ENCODE measurements around the gene NXN.
"Not testable (repeated sequence)": the region's sequence is repeated elsewhere in the genome, so short reads cannot be mapped to it uniquely, and the experiment has no call there.

Gene NXN

DNA sequence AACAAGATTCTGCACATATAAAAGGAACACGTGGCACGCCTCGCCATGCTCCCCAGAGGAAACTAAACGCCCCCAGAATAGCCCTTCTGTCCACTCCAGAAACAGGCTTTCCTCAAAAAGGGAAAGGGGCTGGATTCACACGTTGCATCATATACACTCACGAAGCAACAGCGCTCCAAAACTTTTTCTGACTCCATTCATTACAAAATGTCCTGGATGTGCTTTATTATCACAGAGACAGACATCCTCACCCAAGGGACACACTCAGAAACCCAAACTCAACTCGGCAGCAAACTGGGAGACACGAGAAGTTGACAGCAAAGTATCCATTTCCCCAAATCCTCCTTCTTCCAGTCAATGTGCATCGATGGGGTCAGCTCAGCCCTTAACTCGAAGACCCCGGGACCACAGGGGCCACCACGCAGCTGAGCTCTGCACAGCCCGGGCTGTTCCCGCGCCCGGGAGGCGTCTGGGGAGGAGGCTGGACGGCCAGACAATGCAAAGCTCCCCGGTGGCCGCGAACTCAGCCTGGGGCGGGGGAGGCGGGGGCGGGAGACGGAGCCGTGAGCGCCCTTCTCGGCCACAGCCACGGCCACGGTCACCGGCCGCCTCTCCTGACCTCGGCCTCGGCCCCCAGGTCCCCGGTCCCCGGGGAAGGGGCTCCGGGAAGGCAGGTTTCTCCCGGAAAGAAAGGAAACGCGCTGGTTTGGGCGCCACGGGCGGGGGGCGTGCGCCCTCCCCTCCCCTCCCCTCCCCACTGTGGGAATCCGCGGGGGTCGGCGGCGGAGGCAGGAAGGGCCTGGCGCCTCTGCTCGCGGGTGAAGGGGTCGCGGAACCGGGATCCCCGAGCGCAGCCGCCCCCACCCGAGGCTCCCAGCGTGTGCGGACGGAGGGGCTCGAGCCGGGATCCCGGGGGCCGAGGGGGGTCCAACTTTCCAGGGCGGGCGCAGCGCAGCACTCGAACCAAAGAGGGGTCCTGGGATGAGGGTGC lies 1.2 kb downstream of the NXN start:
- no peak for ATAC-seq

- no peak for ATAC-seq
These were observed 2.4 kb downstream of the NXN start for GRCh38 chr17:977166-977565.

DNA sequence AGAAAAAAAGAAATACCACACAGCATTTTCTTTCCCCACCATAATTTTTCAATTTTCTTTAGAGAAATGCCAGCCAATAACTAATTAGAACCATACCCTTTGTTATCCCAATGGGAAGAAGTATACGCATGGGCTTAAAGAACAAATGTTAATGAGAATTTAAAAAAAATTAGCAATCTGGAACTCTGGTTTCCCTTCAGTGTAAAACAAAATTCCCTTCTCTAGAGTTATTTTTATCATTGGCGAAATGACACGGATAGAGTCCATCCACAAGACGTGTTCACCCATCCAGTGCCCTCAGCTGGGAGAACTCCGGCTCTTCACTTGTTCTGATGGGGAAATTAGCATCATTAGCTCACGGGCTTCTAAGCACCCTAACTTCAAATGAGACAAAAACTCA lies 3.3 kb downstream of the NXN start:
- ATAC-seq: no peak

DNA sequence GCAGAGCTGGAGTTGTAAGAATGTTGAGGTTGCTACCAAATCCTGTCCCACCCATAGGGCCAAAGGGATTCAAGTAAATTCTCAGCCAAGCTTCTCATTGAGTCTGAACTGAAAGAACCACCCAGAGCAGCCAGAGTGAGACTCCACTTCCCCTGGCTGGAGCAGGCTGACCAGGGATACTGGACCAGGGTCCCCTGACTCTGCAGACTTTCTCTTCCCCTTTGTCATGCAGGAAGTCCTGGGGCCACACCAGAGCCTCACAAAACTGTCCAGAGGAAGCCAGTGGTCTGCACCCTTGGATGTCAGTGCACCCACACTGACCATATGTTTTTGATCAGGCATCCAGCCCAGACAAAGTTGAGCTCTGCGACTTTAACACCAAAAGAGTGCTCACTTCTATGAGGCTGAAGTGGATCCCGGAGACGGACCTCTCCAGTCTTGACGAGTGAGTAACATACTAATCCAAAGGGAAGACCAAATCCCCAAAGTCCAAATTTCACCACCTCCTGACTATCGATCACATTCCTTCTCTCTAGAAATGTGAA lies 4.1 kb downstream of the NXN start:
- ATAC-seq: no peak

DNA sequence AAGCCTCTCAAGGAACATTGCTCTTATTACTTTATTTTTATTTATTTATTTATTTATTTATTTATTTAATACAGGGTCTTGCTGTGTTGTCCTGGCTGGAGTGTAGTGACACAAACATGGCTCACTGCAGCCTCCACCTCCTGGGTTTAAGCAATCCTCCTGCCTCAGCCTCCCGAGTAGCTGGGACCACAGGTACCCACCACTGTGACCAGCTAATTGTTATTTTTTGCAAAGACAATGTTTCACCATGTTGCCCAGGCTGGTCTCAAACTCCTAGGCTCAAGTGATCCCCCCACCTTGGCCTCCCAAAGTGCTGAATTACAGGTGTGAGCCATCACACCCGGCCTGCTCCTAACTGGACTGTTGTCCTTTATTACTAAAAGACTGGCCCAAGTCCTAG lies 4.8 kb downstream of the NXN start:
- not testable (repeated sequence) for ATAC-seq

- ATAC-seq: no peak
These were observed 6.5 kb downstream of the NXN start for GRCh38 chr17:973053-973452.

DNA sequence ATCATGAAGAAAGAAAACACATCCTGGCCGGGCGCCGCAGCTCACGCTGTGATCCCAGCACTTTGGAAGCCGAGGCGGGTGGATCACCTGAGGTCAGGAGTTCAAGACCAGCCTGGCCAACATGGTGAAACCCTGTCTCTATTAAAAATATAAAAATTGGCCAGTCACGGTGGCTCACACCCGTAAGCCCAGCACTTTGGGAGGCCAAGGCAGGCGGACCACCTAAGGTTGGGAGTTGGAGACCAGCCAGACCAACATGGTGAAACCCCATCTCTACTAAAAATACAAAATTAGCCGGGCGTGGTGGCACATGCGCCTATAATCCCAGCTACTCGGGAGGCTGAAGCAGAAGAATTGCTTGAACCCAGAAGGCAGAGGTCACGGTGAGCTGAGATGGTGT lies 7.7 kb downstream of the NXN start:
- ATAC-seq: not testable (repeated sequence)

- ATAC-seq: no peak
These were observed 9.2 kb downstream of the NXN start for GRCh38 chr17:970364-970763.

DNA sequence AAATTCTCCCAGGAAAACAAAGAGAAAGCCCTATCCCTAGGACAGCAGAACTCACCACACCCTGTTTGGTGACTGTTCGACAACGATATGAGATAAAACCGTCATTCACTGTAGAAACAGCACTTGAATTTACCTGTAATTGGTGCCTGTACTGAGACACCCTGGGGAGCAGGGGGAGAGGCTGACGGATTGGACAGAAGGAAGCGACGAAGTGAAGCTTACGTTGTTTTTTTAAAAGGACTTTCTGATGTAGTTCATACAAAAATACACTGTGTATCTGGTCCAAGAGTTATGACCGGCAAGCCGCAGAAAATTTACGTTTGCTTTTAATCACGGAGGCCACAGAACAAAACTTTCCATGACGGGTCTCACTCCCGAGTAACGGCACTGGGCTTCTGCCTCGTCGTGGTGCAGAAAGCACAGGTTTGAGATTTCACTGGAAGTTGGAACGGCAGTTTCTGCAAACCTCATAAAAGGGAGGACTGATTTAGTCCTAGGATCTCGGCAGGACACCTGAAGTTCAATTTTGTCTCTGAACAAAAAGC lies 9.7 kb downstream of the NXN start:
- no peak for ATAC-seq

DNA sequence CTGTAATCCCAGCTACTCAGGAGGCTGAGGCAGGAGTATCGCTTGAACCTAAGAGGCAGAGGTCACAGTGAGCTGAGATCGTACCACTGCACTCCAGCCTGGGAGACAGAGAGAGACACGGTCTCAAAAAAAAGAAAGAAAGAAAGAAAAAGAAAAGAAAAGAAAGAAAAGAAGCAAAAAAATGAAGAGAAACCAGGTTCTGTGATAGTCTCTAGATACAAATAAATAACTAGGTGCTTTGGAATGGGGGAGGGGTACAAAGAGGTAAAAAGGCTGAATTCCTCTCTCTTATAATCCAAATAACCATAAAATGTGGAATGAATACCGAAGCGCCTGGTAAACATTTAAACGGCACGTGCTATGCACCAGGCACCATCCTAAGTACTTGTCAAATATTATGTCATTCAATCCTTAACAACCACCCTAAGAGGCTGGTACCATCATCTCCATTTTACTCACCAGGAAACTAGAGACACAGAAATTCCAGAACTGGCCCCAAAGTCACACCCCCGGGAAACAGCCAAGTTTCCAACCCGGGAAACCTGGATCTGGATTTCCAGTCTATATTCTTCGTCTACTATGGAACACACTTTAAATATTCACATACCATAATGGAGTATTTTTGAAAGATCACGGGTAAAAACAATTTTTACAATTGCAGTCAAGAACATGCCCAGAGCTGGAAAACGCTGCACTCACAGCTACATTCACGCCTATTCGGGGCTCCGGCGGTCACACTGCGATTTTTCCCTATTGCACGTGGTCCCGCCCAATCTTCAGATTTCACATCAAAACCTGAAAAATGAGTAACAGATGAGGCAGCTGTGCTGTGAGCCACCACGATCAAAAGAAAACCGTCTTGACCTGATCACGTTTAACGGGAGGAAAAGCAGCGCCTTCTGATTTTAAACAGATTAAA lies 10.5 kb downstream of the NXN start:
- no peak for ATAC-seq

DNA sequence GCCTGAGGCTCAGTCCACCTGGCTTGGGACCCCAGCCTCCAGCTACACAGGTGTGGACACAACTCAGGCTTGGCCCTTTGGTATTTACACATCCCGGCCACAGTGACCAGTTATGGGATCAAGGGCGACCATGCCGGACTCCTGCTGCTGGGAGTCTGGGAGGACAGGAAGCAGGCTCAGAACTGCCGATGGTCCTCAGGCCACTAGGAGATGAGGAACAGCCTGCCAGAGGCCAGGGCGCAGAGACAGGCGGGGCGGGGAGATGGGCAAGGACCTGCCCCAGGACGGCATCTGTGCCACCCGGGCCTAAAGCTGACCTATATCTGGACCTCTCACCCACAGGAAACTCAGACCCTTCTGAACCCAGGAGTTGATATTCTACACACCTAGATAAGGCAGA lies 12.5 kb downstream of the NXN start:
- no peak for ATAC-seq

GRCh38 chr17:965311-965989 lies 14.1 kb downstream of the NXN start:
- ATAC-seq: no peak

GRCh38 chr17:964876-965275 lies 14.7 kb downstream of the NXN start:
- no peak for ATAC-seq

GRCh38 chr17:962670-963069 lies 16.9 kb downstream of the NXN start:
- ATAC-seq: no peak

GRCh38 chr17:962166-962565 lies 17.4 kb downstream of the NXN start:
- ATAC-seq: no peak

DNA sequence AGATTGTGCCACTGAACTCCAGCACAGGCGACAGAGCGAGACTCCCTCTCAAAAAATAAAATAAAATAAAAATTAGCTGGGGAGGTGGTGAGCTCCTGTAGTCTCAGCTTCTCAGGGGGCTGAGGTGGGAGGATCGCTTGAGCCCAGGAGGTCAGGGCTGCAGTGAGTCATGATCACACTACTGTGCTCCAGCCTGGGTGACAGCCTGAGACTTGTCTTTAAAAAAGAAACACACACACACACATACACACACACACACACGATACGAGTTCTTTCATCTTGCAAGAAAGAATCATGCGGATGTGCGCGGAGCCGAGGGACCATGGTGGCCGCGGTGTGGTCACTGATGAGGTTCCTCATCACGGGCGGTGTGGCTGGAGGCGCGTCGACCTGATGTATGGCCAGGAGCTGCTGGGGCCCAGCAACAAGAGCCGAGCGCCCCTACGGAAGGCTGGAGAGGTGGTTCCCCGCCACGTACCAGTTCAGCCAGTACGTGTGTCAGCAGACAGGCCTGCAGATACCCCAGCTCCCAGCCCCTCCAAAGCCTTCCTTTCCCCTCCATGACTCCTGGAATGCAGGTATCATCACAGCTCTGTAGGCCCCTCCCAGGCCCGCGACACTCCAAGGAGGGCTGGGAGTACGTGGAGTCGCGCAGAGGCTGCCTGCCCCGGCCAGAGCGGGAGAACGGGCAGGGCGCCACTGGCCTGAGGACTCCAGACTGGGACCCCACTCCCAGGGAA lies 20.7 kb downstream of the NXN start:
- no peak for ATAC-seq

DNA sequence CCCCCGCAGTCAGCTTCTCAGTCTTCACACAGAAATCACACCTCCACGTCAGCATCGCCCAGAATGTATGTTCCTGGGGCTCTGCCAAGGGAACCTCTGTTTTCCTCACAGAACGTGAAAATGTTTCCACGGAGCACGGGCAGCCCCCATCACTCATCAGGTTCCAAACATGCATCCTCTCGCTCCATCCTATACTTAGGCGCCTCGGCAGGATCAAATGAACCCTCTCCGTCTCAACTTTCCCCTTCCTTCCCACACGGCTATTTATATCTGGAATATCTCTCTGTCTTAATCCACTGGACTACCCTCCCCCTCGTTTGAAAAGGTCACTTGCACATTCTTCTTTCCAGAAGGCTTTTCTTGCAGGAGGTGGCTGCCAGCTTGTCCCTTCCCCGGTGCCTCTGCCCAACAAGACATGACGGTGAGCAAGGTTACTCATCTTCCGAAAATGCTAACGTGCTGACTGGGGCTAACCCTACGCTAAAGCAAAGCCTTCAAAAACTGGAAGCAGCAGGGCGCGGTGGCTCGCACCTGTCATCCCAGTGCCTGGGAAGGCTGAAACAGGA lies 21.6 kb downstream of the NXN start:
- ATAC-seq: no peak

- ATAC-seq: no peak
These were observed 22.7 kb downstream of the NXN start for GRCh38 chr17:956905-957304.

DNA sequence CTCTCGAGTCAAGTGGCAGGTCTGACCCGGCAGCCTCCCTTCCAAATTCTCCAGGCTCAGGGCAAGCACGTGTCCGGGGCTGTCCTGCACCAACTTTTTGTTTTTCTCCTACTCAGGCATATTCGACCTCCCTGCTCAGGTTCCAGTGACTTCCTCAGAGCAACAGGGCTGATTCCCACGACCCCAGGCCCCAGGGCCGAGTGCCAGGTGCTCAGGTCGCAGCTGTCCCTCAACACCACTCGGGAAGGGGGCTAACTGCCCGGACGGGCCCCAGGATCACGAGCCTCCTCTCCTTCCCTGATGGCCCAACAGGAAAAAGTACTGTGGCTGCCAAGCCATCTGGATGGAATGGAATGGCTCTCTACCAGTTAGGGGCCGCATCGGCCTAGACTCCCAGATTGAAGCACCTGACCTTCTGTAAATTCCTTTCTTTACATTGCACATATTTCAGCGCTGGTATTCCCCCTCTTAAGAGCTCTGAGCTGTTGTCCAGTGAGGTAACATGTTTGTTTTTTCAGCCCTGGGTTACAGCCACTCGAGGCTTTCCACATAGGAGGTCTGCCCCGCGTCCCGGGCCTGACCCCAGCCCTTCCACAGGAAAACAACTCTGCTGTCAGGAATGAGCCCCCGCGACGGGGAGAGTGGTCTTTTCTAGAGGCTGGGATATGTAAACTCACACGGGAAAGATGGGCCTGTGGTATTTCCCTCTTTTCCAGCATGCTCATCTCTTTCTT lies 25.0 kb downstream of the NXN start:
- ATAC-seq: no peak

DNA sequence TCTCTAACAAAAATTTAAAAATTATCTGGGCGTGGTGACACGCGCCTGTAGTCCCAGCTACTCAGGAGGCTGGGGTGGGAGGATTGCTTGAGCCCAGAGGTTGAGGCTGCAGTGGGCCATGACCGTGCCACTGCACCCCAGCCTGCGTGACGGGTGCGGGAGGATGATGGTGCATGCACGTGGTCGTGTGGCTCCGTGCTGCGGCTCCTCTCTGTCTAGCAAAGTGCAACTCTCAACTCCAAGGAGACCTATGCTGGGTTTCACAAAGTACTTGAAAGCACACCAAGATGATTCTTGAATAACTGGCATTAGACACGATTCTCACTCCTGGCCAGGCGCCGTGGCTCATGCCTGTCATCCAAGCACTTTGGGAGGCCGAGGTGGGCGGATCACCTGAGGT lies 25.8 kb downstream of the NXN start:
- ATAC-seq: no peak

GRCh38 chr17:952592-952991 lies 27.0 kb downstream of the NXN start:
- ATAC-seq: not testable (repeated sequence)
